OCI-LY1 (cell line): ENCODE results near the gene TET2.

Experiments
- EZH2 ChIP-seq: fragments of 200-600 bp; sonication (generic), shearing (Covaris generic); IDR thresholded peaks from 2 replicates; pipeline ENCODE4 v1.8.0; 2017; ENCODE audit warnings: borderline replicate concordance, mixed run types, mild to moderate bottlenecking, antibody characterized with exemption, low read length, moderate library complexity, mixed read lengths
- TF ChIP-seq, protein P1 (sequence below): fragments of 200-600 bp; sonication (generic), shearing (Covaris generic); IDR thresholded peaks from 2 replicates; pipeline ENCODE4 v1.5.1; 2017; ENCODE audit warnings: mild to moderate bottlenecking, antibody characterized with exemption, low read length, moderate library complexity, mixed read lengths

GRCh38 chr4:105208561-105208960 is 61.9 kb downstream of the TET2 start:
- TF ChIP-seq, protein P1, sequence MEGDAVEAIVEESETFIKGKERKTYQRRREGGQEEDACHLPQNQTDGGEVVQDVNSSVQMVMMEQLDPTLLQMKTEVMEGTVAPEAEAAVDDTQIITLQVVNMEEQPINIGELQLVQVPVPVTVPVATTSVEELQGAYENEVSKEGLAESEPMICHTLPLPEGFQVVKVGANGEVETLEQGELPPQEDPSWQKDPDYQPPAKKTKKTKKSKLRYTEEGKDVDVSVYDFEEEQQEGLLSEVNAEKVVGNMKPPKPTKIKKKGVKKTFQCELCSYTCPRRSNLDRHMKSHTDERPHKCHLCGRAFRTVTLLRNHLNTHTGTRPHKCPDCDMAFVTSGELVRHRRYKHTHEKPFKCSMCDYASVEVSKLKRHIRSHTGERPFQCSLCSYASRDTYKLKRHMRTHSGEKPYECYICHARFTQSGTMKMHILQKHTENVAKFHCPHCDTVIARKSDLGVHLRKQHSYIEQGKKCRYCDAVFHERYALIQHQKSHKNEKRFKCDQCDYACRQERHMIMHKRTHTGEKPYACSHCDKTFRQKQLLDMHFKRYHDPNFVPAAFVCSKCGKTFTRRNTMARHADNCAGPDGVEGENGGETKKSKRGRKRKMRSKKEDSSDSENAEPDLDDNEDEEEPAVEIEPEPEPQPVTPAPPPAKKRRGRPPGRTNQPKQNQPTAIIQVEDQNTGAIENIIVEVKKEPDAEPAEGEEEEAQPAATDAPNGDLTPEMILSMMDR = no peak
- TF ChIP-seq EZH2 = no peak
